Stimulated activated CD8-positive, alpha-beta memory T cell treated with anti-CD3 and anti-CD28 coated beads, Interleukin-7, amount 100 ng/mL, for 4 hours (primary cell): ENCODE results near the gene CST3.

Experiments used
- DNase-seq, 2 donors: peaks; one replicate each; pipeline ENCODE4 v3.0.0-alpha.2; 2020; ENCODE audit warnings: low read depth in 2 of 2

CST3 gene

GRCh38 chr20:23602699-23603098 lies 35.1 kb downstream of the CST3 start:
- DNase-seq, result no peak

GRCh38 chr20:23602241-23602640 lies 35.5 kb downstream of the CST3 start:
- DNase-seq, result no peak

GRCh38 chr20:23601715-23602114 lies 36.0 kb downstream of the CST3 start:
- DNase-seq, result no peak

- no peak for DNase-seq
Observed at GRCh38 chr20:23598481-23598880, 39.3 kb downstream of the CST3 start.

- DNase-seq, result no peak
Observed at GRCh38 chr20:23596579-23597250, 41.0 kb downstream of the CST3 start.

GRCh38 chr20:23595941-23596340 lies 41.8 kb downstream of the CST3 start:
- no peak for DNase-seq

- no peak for DNase-seq
Observed at GRCh38 chr20:23588434-23589403, 49.0 kb downstream of the CST3 start.

- DNase-seq, result no peak
Observed at GRCh38 chr20:23587631-23588030, 50.1 kb downstream of the CST3 start.

GRCh38 chr20:23586735-23587525 lies 50.8 kb downstream of the CST3 start:
- no peak for DNase-seq

GRCh38 chr20:23585808-23586734 lies 51.7 kb downstream of the CST3 start:
- DNase-seq, result no peak

- no peak for DNase-seq
Observed at GRCh38 chr20:23585449-23585807, 52.3 kb downstream of the CST3 start.

- DNase-seq, result no peak
Observed at GRCh38 chr20:23584434-23585199, 53.1 kb downstream of the CST3 start.
